ENCODE results near the gene GCK. TPM values are rescaled to one million over a fixed set of nuclear protein-coding genes. Genes with fewer than 3 reads are reported as not detected.
"Not testable (repeated sequence)": the region's sequence is repeated elsewhere in the genome, so short reads cannot be mapped to it uniquely, and the experiment has no call there.

GCK gene
- total RNA-seq, 4 donors from 2014 or later: not detected

DNA sequence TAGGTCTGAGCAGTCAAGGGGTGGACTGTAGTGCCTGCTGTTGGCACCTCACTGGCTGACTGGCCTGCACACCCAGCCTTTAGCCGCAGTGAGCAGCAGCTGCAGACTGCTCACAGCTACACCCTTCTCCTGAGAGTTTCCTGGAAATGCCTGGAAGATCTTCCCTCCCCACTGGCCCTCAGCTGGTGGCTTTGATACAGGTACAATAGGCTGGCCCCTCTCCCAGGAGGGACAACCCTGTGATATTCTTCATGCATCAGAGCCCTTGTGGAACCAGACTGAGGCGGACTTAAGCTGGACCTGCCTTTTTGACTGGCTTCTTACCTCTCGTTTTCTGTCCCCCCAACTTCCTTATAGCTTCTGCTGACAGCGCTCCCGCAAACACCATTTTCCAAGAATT is 6.4 kb downstream of the GCK start:
- TF ChIP-seq POLR2A (IDR thresholded peaks at IDR 0.05) (no peak), CTCF (IDR thresholded peaks at IDR 0.05) (no peak)
- Histone ChIP-seq H3K4me3 (no peak overlapping the region), H3K4me1 (no peaks in the 10 kb centered on the region), H3K36me3 (no peaks in the 10 kb centered on the region), H3K27me3 (no peaks in the 10 kb centered on the region), H3K9me3 (peaks cover 0 to 4% (median 0%) of the 10 kb centered on the region in 4 donors), H3K27ac (no peak overlapping the region)
- DNase-seq: no peak

- no peak for TF ChIP-seq CTCF (IDR thresholded peaks at IDR 0.05)
- TF ChIP-seq POLR2A (IDR thresholded peaks at IDR 0.05): no peak
- H3K4me1 ChIP-seq: no peaks in the 10 kb centered on the region
- H3K27ac ChIP-seq: no peak overlapping the region
- no peaks in the 10 kb centered on the region for H3K27me3 ChIP-seq
- peaks cover 0 to 4% (median 0%) of the 10 kb centered on the region in 4 donors for H3K9me3 ChIP-seq
- no peaks in the 10 kb centered on the region for H3K36me3 ChIP-seq
- DNase-seq: no peak
- no peak overlapping the region for H3K4me3 ChIP-seq
Measured at GRCh38 chr7:44180631-44181030, 8.6 kb downstream of the GCK start.

DNA sequence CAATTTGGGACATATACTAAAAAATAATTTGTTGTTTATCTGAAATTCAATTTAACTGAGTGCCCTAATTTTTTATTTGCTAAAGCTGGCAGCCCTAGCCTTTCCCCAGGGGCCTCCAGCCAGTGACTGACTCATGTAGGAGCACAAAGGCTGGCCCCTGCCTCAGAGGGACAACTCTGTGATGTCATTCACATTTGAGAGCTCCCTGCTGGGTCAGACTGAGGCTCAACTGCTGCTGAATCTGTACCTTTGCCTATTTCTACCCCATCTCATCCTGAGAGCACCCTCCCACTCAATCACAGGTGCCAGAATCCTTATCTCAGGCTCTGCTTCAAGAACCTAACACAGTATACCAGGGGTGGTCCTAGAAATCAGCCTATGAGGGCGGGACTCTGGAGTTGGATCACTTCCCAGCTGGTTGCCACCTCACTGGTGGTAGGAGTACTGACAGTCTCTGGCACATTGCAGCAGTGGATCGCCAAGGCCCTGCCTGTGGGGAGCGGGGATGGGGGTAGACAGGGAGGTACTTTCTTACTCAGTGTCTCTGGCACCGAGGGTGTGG is 11.6 kb downstream of the GCK start:
- Histone ChIP-seq H3K9me3 (peaks cover 0 to 2% (median 0%) of the 10 kb centered on the region in 4 donors), H3K36me3 (no peaks in the 10 kb centered on the region), H3K4me3 (no peak overlapping the region), H3K27ac (no peak overlapping the region), H3K4me1 (no peaks in the 10 kb centered on the region), H3K27me3 (no peaks in the 10 kb centered on the region)
- DNase-seq: no peak
- TF ChIP-seq POLR2A (IDR thresholded peaks at IDR 0.05) (no peak), CTCF (IDR thresholded peaks at IDR 0.05) (no peak)

GRCh38 chr7:44176486-44176885 is 12.8 kb downstream of the GCK start:
- no peak for DNase-seq
- TF ChIP-seq CTCF (IDR thresholded peaks at IDR 0.05) (no peak), POLR2A (IDR thresholded peaks at IDR 0.05) (no peak)
- Histone ChIP-seq H3K4me1 (no peaks in the 10 kb centered on the region), H3K27ac (no peak overlapping the region), H3K27me3 (no peaks in the 10 kb centered on the region), H3K4me3 (no peak overlapping the region), H3K36me3 (no peaks in the 10 kb centered on the region), H3K9me3 (no peaks in the 10 kb centered on the region)

DNA sequence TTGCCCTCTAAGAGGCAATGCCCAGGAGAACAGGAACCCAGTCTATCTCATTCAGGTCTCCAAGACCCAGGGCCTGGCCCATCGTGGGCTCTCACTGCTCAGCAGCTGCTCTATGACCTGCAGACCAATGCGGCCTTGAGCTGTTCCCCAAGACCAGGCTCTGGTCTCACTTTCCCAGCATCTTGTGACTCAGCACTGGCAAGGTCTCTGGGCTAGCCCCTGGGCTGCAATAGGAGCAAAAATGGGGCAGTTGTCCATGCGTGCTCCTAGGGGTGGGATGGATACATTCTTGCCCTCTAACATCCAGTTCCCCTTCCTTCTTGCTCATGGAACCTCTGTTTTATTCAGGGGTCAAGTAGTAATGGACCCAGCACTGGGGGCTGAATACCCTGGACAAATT is 13.5 kb downstream of the GCK start:
- Histone ChIP-seq H3K4me3 (no peak overlapping the region), H3K27ac (no peak overlapping the region), H3K9me3 (no peaks in the 10 kb centered on the region), H3K36me3 (no peaks in the 10 kb centered on the region), H3K4me1 (no peaks in the 10 kb centered on the region), H3K27me3 (no peaks in the 10 kb centered on the region)
- no peak for TF ChIP-seq CTCF (IDR thresholded peaks at IDR 0.05)
- TF ChIP-seq POLR2A (IDR thresholded peaks at IDR 0.05): no peak
- DNase-seq: no peak

- not testable (repeated sequence) for H3K36me3 ChIP-seq, H3K27ac ChIP-seq, H3K4me3 ChIP-seq, DNase-seq, H3K4me1 ChIP-seq, H3K9me3 ChIP-seq, H3K27me3 ChIP-seq
Measured at GRCh38 chr7:44174694-44174948, 14.6 kb downstream of the GCK start.

Measured in Peyer's patch (tissue), 4 donors.